IgD-negative memory B cell (primary cell): ENCODE measurements around the gene R3HDM4. TPM values are rescaled to one million over a fixed set of nuclear protein-coding genes. Genes with fewer than 3 reads are reported as not detected.
A peak's percentile ranks its signal among the peaks of the same experiment; 100 is the strongest.
"Not testable (repeated sequence)": the region's sequence is repeated elsewhere in the genome, so short reads cannot be mapped to it uniquely, and the experiment has no call there.

Source experiments
- H3K27ac Mint-ChIP-seq, 3 donors: one replicate each; pipeline ENCODE4 v1.8.0; 2020 to 2022; ENCODE audit warnings: mild to moderate bottlenecking in 3 of 3, mixed read lengths in 3 of 3, moderate library complexity in 1 of 3
- H3K27me3 Mint-ChIP-seq: one replicate; pipeline ENCODE4 v1.8.0; 2021; ENCODE audit warnings: mixed read lengths
- H3K36me3 Mint-ChIP-seq: one replicate; pipeline ENCODE4 v1.8.0; 2020; ENCODE audit warnings: mild to moderate bottlenecking, mixed read lengths
- H3K4me1 Mint-ChIP-seq, 3 donors: one replicate each; pipeline ENCODE4 v1.8.0; 2020 to 2022; ENCODE audit warnings: mixed read lengths in 3 of 3, mild to moderate bottlenecking in 1 of 3
- H3K4me3 Mint-ChIP-seq, 4 donors: one replicate each; pipeline ENCODE4 v1.8.0; 2020 to 2022; ENCODE audit warnings: mild to moderate bottlenecking in 4 of 4, mixed read lengths in 4 of 4, moderate library complexity in 3 of 4
- H3K9me3 Mint-ChIP-seq, 3 donors: one replicate each; pipeline ENCODE4 v1.8.0; 2020 to 2021; ENCODE audit warnings: mixed read lengths in 3 of 3, mild to moderate bottlenecking in 1 of 3
- polyA plus RNA-seq: library from polyadenylated mRNA; unstranded; fragments of 300-500 nt; fragmentation: Illumina TruSeq; gene quantifications from one replicate; pipeline ENCODE4 v1.2.3, GENCODE V29; 2021

Gene R3HDM4
- polyA plus RNA-seq, 1 donor from 2014 or later, result 322 TPM

- H3K27me3 Mint-ChIP-seq, result no peaks in the 10 kb centered on the region
- peak overlapping the region; percentile 31 to 73 (median 35) for H3K27ac Mint-ChIP-seq
- no peak overlapping the region for H3K4me3 Mint-ChIP-seq
- H3K4me1 Mint-ChIP-seq, result peaks cover 11 to 17% (median 11%) of the 10 kb centered on the region in 3 donors
- H3K36me3 Mint-ChIP-seq, result peaks cover under 1% of the 10 kb centered on the region
- H3K9me3 Mint-ChIP-seq, result no peaks in the 10 kb centered on the region
Measured at GRCh38 chr19:901216-902092, 11.6 kb downstream of the R3HDM4 start.

GRCh38 chr19:900302-901111, 12.5 kb downstream of the R3HDM4 start:
- no peaks in the 10 kb centered on the region for H3K36me3 Mint-ChIP-seq
- H3K27ac Mint-ChIP-seq, result peak overlapping the region in 2 of 3 donors; percentile 59 to 82
- H3K27me3 Mint-ChIP-seq, result no peaks in the 10 kb centered on the region
- peaks cover 5 to 13% (median 8%) of the 10 kb centered on the region in 3 donors for H3K4me1 Mint-ChIP-seq
- H3K9me3 Mint-ChIP-seq, result no peaks in the 10 kb centered on the region
- H3K4me3 Mint-ChIP-seq, result no peak overlapping the region

GRCh38 chr19:900043-900301, 13.0 kb downstream of the R3HDM4 start:
- Mint-ChIP-seq H3K27ac (peak overlapping the region in 2 of 3 donors; percentile 59 to 82), H3K4me3 (no peak overlapping the region), H3K27me3 (no peaks in the 10 kb centered on the region), H3K36me3 (peaks cover 2% of the 10 kb centered on the region), H3K4me1 (peaks cover 5 to 14% (median 8%) of the 10 kb centered on the region in 3 donors), H3K9me3 (no peaks in the 10 kb centered on the region)

GRCh38 chr19:899336-900042, 13.5 kb downstream of the R3HDM4 start:
- Mint-ChIP-seq H3K27ac (peak overlapping the region in 2 of 3 donors; percentile 59 to 97), H3K9me3 (no peaks in the 10 kb centered on the region), H3K36me3 (peaks cover 2% of the 10 kb centered on the region), H3K27me3 (no peaks in the 10 kb centered on the region), H3K4me1 (peaks cover 5 to 14% (median 8%) of the 10 kb centered on the region in 3 donors), H3K4me3 (no peak overlapping the region)

GRCh38 chr19:898663-899062, 14.4 kb downstream of the R3HDM4 start:
- no peaks in the 10 kb centered on the region for H3K9me3 Mint-ChIP-seq
- H3K4me3 Mint-ChIP-seq, result peak overlapping the region; percentile 55 to 83 (median 68)
- H3K27ac Mint-ChIP-seq, result peak overlapping the region; percentile 83 to 99 (median 97)
- H3K36me3 Mint-ChIP-seq, result peaks cover 2% of the 10 kb centered on the region
- H3K4me1 Mint-ChIP-seq, result peaks cover 4 to 10% (median 5%) of the 10 kb centered on the region in 3 donors
- H3K27me3 Mint-ChIP-seq, result no peaks in the 10 kb centered on the region

- Mint-ChIP-seq H3K4me3 (peak overlapping the region in 2 of 4 donors; percentile 41 to 83), H3K36me3 (peaks cover 2% of the 10 kb centered on the region), H3K9me3 (peaks cover 0 to 2% (median 0%) of the 10 kb centered on the region in 3 donors), H3K27me3 (peaks cover 2% of the 10 kb centered on the region), H3K27ac (peak overlapping the region in 2 of 3 donors; percentile 39 to 97), H3K4me1 (peaks cover 10 to 16% (median 10%) of the 10 kb centered on the region in 3 donors)
Measured at GRCh38 chr19:897442-898039, 15.5 kb downstream of the R3HDM4 start.

GRCh38 chr19:896999-897398, 16.0 kb downstream of the R3HDM4 start:
- H3K27me3 Mint-ChIP-seq, result peaks cover 2% of the 10 kb centered on the region
- peak overlapping the region in 2 of 3 donors; percentile 39 to 97 for H3K27ac Mint-ChIP-seq
- peaks cover 10 to 16% (median 10%) of the 10 kb centered on the region in 3 donors for H3K4me1 Mint-ChIP-seq
- H3K36me3 Mint-ChIP-seq, result peaks cover 2% of the 10 kb centered on the region
- peak overlapping the region in 1 of 4 donors; percentile 32 for H3K4me3 Mint-ChIP-seq
- peaks cover 0 to 2% (median 0%) of the 10 kb centered on the region in 3 donors for H3K9me3 Mint-ChIP-seq

- H3K4me3 Mint-ChIP-seq, result peak overlapping the region in 2 of 4 donors; percentile 17 to 32
- peaks cover 0 to 2% (median 0%) of the 10 kb centered on the region in 3 donors for H3K9me3 Mint-ChIP-seq
- peak overlapping the region in 1 of 3 donors; percentile 97 for H3K27ac Mint-ChIP-seq
- peaks cover 2% of the 10 kb centered on the region for H3K27me3 Mint-ChIP-seq
- peaks cover 10 to 16% (median 10%) of the 10 kb centered on the region in 3 donors for H3K4me1 Mint-ChIP-seq
- peaks cover 2% of the 10 kb centered on the region for H3K36me3 Mint-ChIP-seq
Measured at GRCh38 chr19:896434-896833, 16.6 kb downstream of the R3HDM4 start.

GRCh38 chr19:892894-893689, 19.9 kb downstream of the R3HDM4 start, which contains the start of the genes MED16 and RNU6-9:
Gene MED16 (minus strand): TSS chr19:893187. CDS start chr19:891131, 2,056 bp downstream.
Gene RNU6-9 (plus strand): TSS chr19:893484.
- H3K27me3 Mint-ChIP-seq, result peaks cover 2% of the 10 kb centered on the region
- peak within 1 kb of the TSS; percentile 97 to 100 (median 100) for H3K27ac Mint-ChIP-seq
- peak within 1 kb of the TSS; percentile 92 to 95 (median 93) for H3K4me3 Mint-ChIP-seq
- H3K9me3 Mint-ChIP-seq, result peaks cover 0 to 2% (median 0%) of the 10 kb centered on the region in 3 donors
- H3K36me3 Mint-ChIP-seq, result peaks cover 2% of the 10 kb centered on the region
- peaks cover 8 to 15% (median 10%) of the 10 kb centered on the region in 3 donors for H3K4me1 Mint-ChIP-seq

GRCh38 chr19:892243-892893, 20.7 kb downstream of the R3HDM4 start:
- H3K4me1 Mint-ChIP-seq, result peaks cover 8 to 18% (median 10%) of the 10 kb centered on the region in 3 donors
- peaks cover 2% of the 10 kb centered on the region for H3K36me3 Mint-ChIP-seq
- H3K9me3 Mint-ChIP-seq, result peaks cover 0 to 2% (median 0%) of the 10 kb centered on the region in 3 donors
- peaks cover 2% of the 10 kb centered on the region for H3K27me3 Mint-ChIP-seq
- peak overlapping the region in 2 of 3 donors; percentile 76 to 97 for H3K27ac Mint-ChIP-seq
- H3K4me3 Mint-ChIP-seq, result peak overlapping the region; percentile 71 to 93 (median 83)

- peak overlapping the region; percentile 83 to 97 (median 90) for H3K27ac Mint-ChIP-seq
- H3K27me3 Mint-ChIP-seq, H3K36me3 Mint-ChIP-seq, H3K9me3 Mint-ChIP-seq: not testable (repeated sequence)
- peaks cover 8 to 20% (median 10%) of the 10 kb centered on the region in 3 donors for H3K4me1 Mint-ChIP-seq
- peak overlapping the region; percentile 71 to 93 (median 83) for H3K4me3 Mint-ChIP-seq
Measured at GRCh38 chr19:891421-892200, 21.4 kb downstream of the R3HDM4 start.

- Mint-ChIP-seq H3K36me3 (peaks cover 2% of the 10 kb centered on the region), H3K27ac (peak overlapping the region; percentile 83 to 97 (median 90)), H3K4me1 (peaks cover 8 to 20% (median 10%) of the 10 kb centered on the region in 3 donors), H3K9me3 (peaks cover 0 to 2% (median 0%) of the 10 kb centered on the region in 3 donors), H3K4me3 (peak overlapping the region in 3 of 4 donors; percentile 64 to 96 (median 88)), H3K27me3 (peaks cover 2% of the 10 kb centered on the region)
Measured at GRCh38 chr19:890831-891230, 22.2 kb downstream of the R3HDM4 start.
